HG02623 (cell line): ENCODE measurements around the gene TENT4A.

Experiments
- ATAC-seq: cut with Tn5 transposase; IDR thresholded peaks from one replicate; pipeline ENCODE4 v1.9.1; 2021; ENCODE audit warnings: moderate library complexity; ENCODE audit not compliant: unreplicated experiment

TENT4A gene

GRCh38 chr5:6731465-6732237 is 18.4 kb downstream of the TENT4A start:
- ATAC-seq: no peak

GRCh38 chr5:6732634-6733410 is 19.6 kb downstream of the TENT4A start:
- ATAC-seq: no peak

GRCh38 chr5:6733411-6734242 is 20.4 kb downstream of the TENT4A start:
- no peak for ATAC-seq

- no peak for ATAC-seq
These were observed 21.0 kb downstream of the TENT4A start for GRCh38 chr5:6734243-6734700.

- ATAC-seq: no peak
These were observed 21.5 kb downstream of the TENT4A start for GRCh38 chr5:6734781-6735180.

- ATAC-seq: no peak
These were observed 22.9 kb downstream of the TENT4A start for GRCh38 chr5:6736106-6736505.

GRCh38 chr5:6736524-6737042 is 23.4 kb downstream of the TENT4A start:
- ATAC-seq: no peak

GRCh38 chr5:6737043-6737941 is 24.1 kb downstream of the TENT4A start:
- ATAC-seq: peak; percentile 80

GRCh38 chr5:6739603-6740002 is 26.4 kb downstream of the TENT4A start:
- no peak for ATAC-seq

GRCh38 chr5:6740586-6741150 is 27.4 kb downstream of the TENT4A start:
- no peak for ATAC-seq

GRCh38 chr5:6742081-6742758 is 29.0 kb downstream of the TENT4A start:
- no peak for ATAC-seq

- no peak for ATAC-seq
These were observed 29.9 kb downstream of the TENT4A start for GRCh38 chr5:6743161-6743560.

GRCh38 chr5:6744841-6745705 is 31.8 kb downstream of the TENT4A start:
- no peak for ATAC-seq

- no peak for ATAC-seq
These were observed 32.5 kb downstream of the TENT4A start for GRCh38 chr5:6745706-6746222.

- no peak for ATAC-seq
These were observed 33.0 kb downstream of the TENT4A start for GRCh38 chr5:6746244-6746643.

- no peak for ATAC-seq
These were observed 33.9 kb downstream of the TENT4A start for GRCh38 chr5:6747103-6747502.

GRCh38 chr5:6748142-6748541 is 34.9 kb downstream of the TENT4A start:
- no peak for ATAC-seq
